Neural cell (in vitro differentiated cells): ENCODE data around the gene DPYD. TPM values are rescaled to one million over a fixed set of nuclear protein-coding genes. Genes with fewer than 3 reads are reported as not detected.

Experiments used
- H2AFZ ChIP-seq: fragments of 200-600, 300-800 bp; sonication (generic), shearing (Covaris generic); 2 replicates; pipeline ENCODE4 v1.6.0; 2014; ENCODE audit warnings: low read depth, mild to moderate bottlenecking, antibody characterized with exemption, low read length, moderate library complexity
- H3F3A ChIP-seq: fragments of 200-600 bp; shearing (Covaris generic); 2 replicates; pipeline ENCODE4 v1.6.1; 2016; ENCODE audit warnings: mild to moderate bottlenecking, moderate library complexity, mixed read lengths, antibody characterized with exemption, low read length; ENCODE audit not compliant: insufficient read depth, poor library complexity, severe bottlenecking
- H3K27ac ChIP-seq: fragments of 200-600, 300-800 bp; sonication (generic), shearing (Covaris generic); 2 replicates; pipeline ENCODE4 v1.5.1; 2014; ENCODE audit warnings: mild to moderate bottlenecking, low read length, moderate library complexity
- H3K27me3 ChIP-seq: fragments of 300-800, 200-600 bp; sonication (generic), shearing (Covaris generic); 2 replicates; pipeline ENCODE4 v1.6.0; 2014; ENCODE audit warnings: mild to moderate bottlenecking, low read depth, low read length, moderate library complexity; ENCODE audit not compliant: insufficient read depth
- H3K36me3 ChIP-seq: fragments of 300-800, 200-600 bp; sonication (generic), shearing (Covaris generic); 2 replicates; pipeline ENCODE4 v1.5.1; 2014; ENCODE audit warnings: mild to moderate bottlenecking, antibody characterized with exemption, low read length, moderate library complexity; ENCODE audit not compliant: insufficient read depth
- H3K4me2 ChIP-seq: fragments of 300-800, 200-600 bp; sonication (generic), shearing (Covaris generic); 2 replicates; pipeline ENCODE4 v1.6.0; 2014; ENCODE audit warnings: mild to moderate bottlenecking, low read length
- H3K4me3 ChIP-seq: fragments of 300-800, 200-600 bp; sonication (generic), shearing (Covaris generic); 2 replicates; pipeline ENCODE4 v1.5.1; 2014; ENCODE audit warnings: mild to moderate bottlenecking, low read length, moderate library complexity
- H3K79me2 ChIP-seq: fragments of 200-600 bp; shearing (Covaris generic); replicated peaks from 2 replicates; pipeline ENCODE4 v1.6.0; 2014; ENCODE audit warnings: mild to moderate bottlenecking, low read length, moderate library complexity; ENCODE audit not compliant: insufficient read depth
- H3K9ac ChIP-seq: fragments of 300-800, 200-600 bp; sonication (generic), shearing (Covaris generic); 2 replicates; pipeline ENCODE4 v1.6.1; 2016; ENCODE audit warnings: mild to moderate bottlenecking, low read length, mixed read lengths
- H3K9me2 ChIP-seq: fragments of 200-600 bp; shearing (Covaris generic); 2 replicates; pipeline ENCODE4 v1.6.1; 2016; ENCODE audit warnings: mild to moderate bottlenecking, low read length, mixed read lengths; ENCODE audit not compliant: insufficient read depth
- H3K9me3 ChIP-seq: fragments of 200-600, 300-800 bp; sonication (generic), shearing (Covaris generic); 2 replicates; pipeline ENCODE4 v1.6.1; 2016; ENCODE audit warnings: mild to moderate bottlenecking, mixed run types, low read length, moderate library complexity, mixed read lengths
- H4K20me1 ChIP-seq: fragments of 200-600 bp; shearing (Covaris generic); 2 replicates; pipeline ENCODE4 v1.6.1; 2016; ENCODE audit warnings: mild to moderate bottlenecking, mixed run types; ENCODE audit not compliant: insufficient read depth
- EP300 ChIP-seq: fragments of 450-650 bp; conservative IDR thresholded peaks from 2 replicates; pipeline ENCODE4 v1.6.1; 2014; ENCODE audit warnings: antibody characterized with exemption, mild to moderate bottlenecking, moderate library complexity; ENCODE audit not compliant: poor library complexity, severe bottlenecking
- EZH2 ChIP-seq: fragments of 200-600, 300-800 bp; shearing (Covaris generic), sonication (generic); IDR thresholded peaks from 2 replicates; pipeline ENCODE4 v1.6.1; 2014; ENCODE audit warnings: antibody characterized with exemption, low read length, borderline replicate concordance, mild to moderate bottlenecking; ENCODE audit not compliant: insufficient read depth, poor library complexity, severe bottlenecking
- MXI1 ChIP-seq: fragments of 450-650 bp; conservative IDR thresholded peaks from 2 replicates; pipeline ENCODE4 v1.6.1; 2014; ENCODE audit warnings: antibody characterized with exemption, mild to moderate bottlenecking; ENCODE audit not compliant: poor library complexity, severe bottlenecking
- POLR2AphosphoS5 ChIP-seq: IDR thresholded peaks from 2 replicates; pipeline ENCODE4 v1.6.1; 2012
- RAD21 ChIP-seq: fragments of 450-650 bp; conservative IDR thresholded peaks from 2 replicates; pipeline ENCODE4 v1.6.1; 2014; ENCODE audit warnings: antibody characterized with exemption, mild to moderate bottlenecking, moderate library complexity
- SMC3 ChIP-seq: fragments of 450-650 bp; conservative IDR thresholded peaks from 2 replicates; pipeline ENCODE4 v1.6.1; 2014; ENCODE audit warnings: antibody characterized with exemption, mild to moderate bottlenecking, moderate library complexity; ENCODE audit not compliant: poor library complexity
- TAF1 ChIP-seq: IDR thresholded peaks from 2 replicates; pipeline ENCODE4 v1.6.1; 2012; ENCODE audit warnings: low read depth
- polyA plus RNA-seq: library from polyadenylated mRNA; depleted of rRNA; stranded (reverse); fragments of >200 nt; gene quantifications from 2 replicates; pipeline ENCODE4 v1.2.3, GENCODE V29; 2014
- TF ChIP-seq, protein P1 (sequence below): fragments of 450-650 bp; IDR thresholded peaks from 2 replicates; pipeline ENCODE4 v1.5.1; 2014; ENCODE audit warnings: antibody characterized with exemption, mild to moderate bottlenecking, moderate library complexity; ENCODE audit not compliant: poor library complexity, severe bottlenecking
- TF ChIP-seq, protein P2 (sequence below): IDR thresholded peaks from 2 replicates; pipeline ENCODE4 v1.6.1; 2012; ENCODE audit warnings: borderline replicate concordance

The DPYD gene
- polyA plus RNA-seq, 1 donor from 2014 or later = 6.7 TPM

DNA sequence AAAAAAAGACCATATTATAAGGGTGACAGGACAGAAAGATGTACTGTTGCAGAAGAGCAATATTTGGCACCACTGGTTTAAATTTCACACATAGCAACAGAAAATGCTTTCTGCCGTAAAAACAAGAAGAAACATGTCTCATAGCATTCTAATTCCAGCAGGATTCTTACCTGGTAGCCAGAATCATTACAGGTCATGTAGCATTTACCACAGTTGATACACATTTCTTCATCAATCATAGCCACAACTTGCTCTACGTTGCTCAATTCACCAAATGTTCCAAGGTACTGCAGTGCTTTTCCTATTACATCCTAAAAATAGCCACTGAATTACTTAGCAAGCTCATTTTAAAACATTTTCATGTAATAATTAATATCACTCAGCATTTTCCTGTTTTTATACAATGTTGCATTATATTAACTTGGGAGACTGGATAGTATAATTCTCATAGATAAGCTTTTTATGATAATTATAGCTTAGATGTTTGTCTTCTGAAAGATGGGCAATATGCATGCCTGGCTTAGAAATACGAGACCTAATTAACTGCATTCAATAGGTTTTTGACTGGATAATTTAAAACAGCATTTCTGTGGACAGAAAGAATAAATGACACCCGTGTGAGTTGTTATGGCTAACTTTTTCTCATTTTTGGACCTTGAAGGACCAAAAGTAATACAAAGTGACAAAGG lies 838.5 kb downstream of the DPYD start:
- H3K36me3 ChIP-seq = no peaks in the 10 kb centered on the region
- no peak for TF ChIP-seq EZH2
- TF ChIP-seq, protein P1, sequence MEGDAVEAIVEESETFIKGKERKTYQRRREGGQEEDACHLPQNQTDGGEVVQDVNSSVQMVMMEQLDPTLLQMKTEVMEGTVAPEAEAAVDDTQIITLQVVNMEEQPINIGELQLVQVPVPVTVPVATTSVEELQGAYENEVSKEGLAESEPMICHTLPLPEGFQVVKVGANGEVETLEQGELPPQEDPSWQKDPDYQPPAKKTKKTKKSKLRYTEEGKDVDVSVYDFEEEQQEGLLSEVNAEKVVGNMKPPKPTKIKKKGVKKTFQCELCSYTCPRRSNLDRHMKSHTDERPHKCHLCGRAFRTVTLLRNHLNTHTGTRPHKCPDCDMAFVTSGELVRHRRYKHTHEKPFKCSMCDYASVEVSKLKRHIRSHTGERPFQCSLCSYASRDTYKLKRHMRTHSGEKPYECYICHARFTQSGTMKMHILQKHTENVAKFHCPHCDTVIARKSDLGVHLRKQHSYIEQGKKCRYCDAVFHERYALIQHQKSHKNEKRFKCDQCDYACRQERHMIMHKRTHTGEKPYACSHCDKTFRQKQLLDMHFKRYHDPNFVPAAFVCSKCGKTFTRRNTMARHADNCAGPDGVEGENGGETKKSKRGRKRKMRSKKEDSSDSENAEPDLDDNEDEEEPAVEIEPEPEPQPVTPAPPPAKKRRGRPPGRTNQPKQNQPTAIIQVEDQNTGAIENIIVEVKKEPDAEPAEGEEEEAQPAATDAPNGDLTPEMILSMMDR = no peak
- no peak for TF ChIP-seq SMC3
- no peak for TF ChIP-seq TAF1
- no peak for TF ChIP-seq POLR2AphosphoS5
- no peak for TF ChIP-seq MXI1
- TF ChIP-seq, protein P2, sequence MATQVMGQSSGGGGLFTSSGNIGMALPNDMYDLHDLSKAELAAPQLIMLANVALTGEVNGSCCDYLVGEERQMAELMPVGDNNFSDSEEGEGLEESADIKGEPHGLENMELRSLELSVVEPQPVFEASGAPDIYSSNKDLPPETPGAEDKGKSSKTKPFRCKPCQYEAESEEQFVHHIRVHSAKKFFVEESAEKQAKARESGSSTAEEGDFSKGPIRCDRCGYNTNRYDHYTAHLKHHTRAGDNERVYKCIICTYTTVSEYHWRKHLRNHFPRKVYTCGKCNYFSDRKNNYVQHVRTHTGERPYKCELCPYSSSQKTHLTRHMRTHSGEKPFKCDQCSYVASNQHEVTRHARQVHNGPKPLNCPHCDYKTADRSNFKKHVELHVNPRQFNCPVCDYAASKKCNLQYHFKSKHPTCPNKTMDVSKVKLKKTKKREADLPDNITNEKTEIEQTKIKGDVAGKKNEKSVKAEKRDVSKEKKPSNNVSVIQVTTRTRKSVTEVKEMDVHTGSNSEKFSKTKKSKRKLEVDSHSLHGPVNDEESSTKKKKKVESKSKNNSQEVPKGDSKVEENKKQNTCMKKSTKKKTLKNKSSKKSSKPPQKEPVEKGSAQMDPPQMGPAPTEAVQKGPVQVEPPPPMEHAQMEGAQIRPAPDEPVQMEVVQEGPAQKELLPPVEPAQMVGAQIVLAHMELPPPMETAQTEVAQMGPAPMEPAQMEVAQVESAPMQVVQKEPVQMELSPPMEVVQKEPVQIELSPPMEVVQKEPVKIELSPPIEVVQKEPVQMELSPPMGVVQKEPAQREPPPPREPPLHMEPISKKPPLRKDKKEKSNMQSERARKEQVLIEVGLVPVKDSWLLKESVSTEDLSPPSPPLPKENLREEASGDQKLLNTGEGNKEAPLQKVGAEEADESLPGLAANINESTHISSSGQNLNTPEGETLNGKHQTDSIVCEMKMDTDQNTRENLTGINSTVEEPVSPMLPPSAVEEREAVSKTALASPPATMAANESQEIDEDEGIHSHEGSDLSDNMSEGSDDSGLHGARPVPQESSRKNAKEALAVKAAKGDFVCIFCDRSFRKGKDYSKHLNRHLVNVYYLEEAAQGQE = no peak
- no peak for TF ChIP-seq RAD21
- TF ChIP-seq EP300 = no peak
- H3K27me3 ChIP-seq = no peaks in the 10 kb centered on the region
- H3K4me2 ChIP-seq = no peak overlapping the region
- H3K4me3 ChIP-seq = no peak overlapping the region
- no peaks in the 10 kb centered on the region for H3K9me3 ChIP-seq
- no peaks in the 10 kb centered on the region for H3K9me2 ChIP-seq
- H4K20me1 ChIP-seq = no peaks in the 10 kb centered on the region
- H3F3A ChIP-seq = no peaks in the 10 kb centered on the region
- no peak overlapping the region for H3K27ac ChIP-seq
- H3K79me2 ChIP-seq = no peaks in the 10 kb centered on the region
- no peak overlapping the region for H3K9ac ChIP-seq
- no peak overlapping the region for H2AFZ ChIP-seq

DNA sequence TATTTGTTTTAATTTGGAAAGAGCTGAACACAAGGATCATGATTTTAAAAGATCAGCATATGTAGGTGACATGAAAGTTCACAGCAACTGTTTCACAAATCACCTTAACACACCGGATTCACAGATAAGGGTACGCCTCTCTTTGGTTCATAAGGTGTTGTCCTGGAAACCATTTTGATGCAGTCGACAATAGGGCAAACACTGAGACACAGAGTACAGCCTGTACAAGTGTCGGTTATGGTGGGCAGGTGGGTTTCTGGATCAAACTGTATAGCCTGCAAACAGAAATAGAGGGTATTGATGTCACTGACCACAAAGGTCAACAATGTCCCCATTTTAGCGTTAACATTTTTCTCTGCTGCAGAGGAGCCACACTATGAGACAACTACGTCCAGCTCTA lies 842.0 kb downstream of the DPYD start:
- H3K4me2 ChIP-seq = no peak overlapping the region
- no peaks in the 10 kb centered on the region for H3F3A ChIP-seq
- H4K20me1 ChIP-seq = no peaks in the 10 kb centered on the region

More for the DNA sequence above, 842.0 kb downstream of the DPYD start:
- Histone ChIP-seq H3K9ac (no peak overlapping the region), H3K36me3 (no peaks in the 10 kb centered on the region), H3K79me2 (no peaks in the 10 kb centered on the region), H3K4me3 (no peak overlapping the region), H3K9me3 (no peaks in the 10 kb centered on the region), H3K27ac (no peak overlapping the region), H3K9me2 (no peaks in the 10 kb centered on the region), H3K27me3 (no peaks in the 10 kb centered on the region), H2AFZ (no peak overlapping the region)
- TF ChIP-seq TAF1 = no peak
- no peak for TF ChIP-seq SMC3
- TF ChIP-seq EP300 = no peak
- no peak for TF ChIP-seq EZH2
- no peak for TF ChIP-seq RAD21
- TF ChIP-seq MXI1 = no peak
- TF ChIP-seq POLR2AphosphoS5 = no peak
- TF ChIP-seq, protein P2 = no peak
- TF ChIP-seq, protein P1 = no peak
